GM23338 (cell line): ENCODE data around the gene SLC25A6. TPM values are rescaled to one million over a fixed set of nuclear protein-coding genes. Genes with fewer than 3 reads are reported as not detected.
A peak's percentile ranks its signal among the peaks of the same experiment; 100 is the strongest.

Experiments
- ATAC-seq: fragments of 200-7000 bp; cut with Tn5 transposase; 3 replicates; pipeline ENCODE4 v1.9.1; 2020
- DNase-seq: peaks from one replicate; pipeline ENCODE4 v3.0.0-alpha.2; 2015; ENCODE audit warnings: low spot score
- H2AFZ ChIP-seq: fragments of 200-600 bp; sonication (generic); 2 replicates; pipeline ENCODE4 v1.8.0; 2016; ENCODE audit warnings: antibody characterized with exemption, mild to moderate bottlenecking, moderate library complexity
- H3F3A ChIP-seq: fragments of 200-600 bp; sonication (generic); replicated peaks from 2 replicates; pipeline ENCODE4 v1.8.0; 2017; ENCODE audit warnings: antibody characterized with exemption, mixed run types, low read depth
- H3K27ac ChIP-seq: fragments of 200-600 bp; sonication (generic); 2 replicates; pipeline ENCODE4 v1.6.1; 2016; ENCODE audit warnings: low read depth
- H3K27me3 ChIP-seq: fragments of 200-600 bp; sonication (generic); 2 replicates; pipeline ENCODE4 v1.8.0; 2016; ENCODE audit warnings: mild to moderate bottlenecking, mixed run types, moderate library complexity; ENCODE audit not compliant: insufficient read depth
- H3K36me3 ChIP-seq: fragments of 200-600 bp; sonication (generic); 2 replicates; pipeline ENCODE4 v1.8.0; 2016; ENCODE audit warnings: mild to moderate bottlenecking; ENCODE audit not compliant: insufficient read depth
- H3K4me1 ChIP-seq: fragments of 200-600 bp; sonication (generic); 2 replicates; pipeline ENCODE4 v1.8.0; 2016; ENCODE audit warnings: mild to moderate bottlenecking, moderate library complexity; ENCODE audit not compliant: insufficient read depth
- H3K4me2 ChIP-seq: fragments of 200-600 bp; sonication (generic); 2 replicates; pipeline ENCODE4 v1.7.1; 2017; ENCODE audit warnings: mixed run types
- H3K4me3 ChIP-seq: fragments of 200-600 bp; sonication (generic); 2 replicates; pipeline ENCODE4 v1.6.1; 2016; ENCODE audit warnings: mixed run types
- H3K79me2 ChIP-seq: fragments of 200-600 bp; sonication (generic); replicated peaks from 2 replicates; pipeline ENCODE4 v1.8.0; 2017; ENCODE audit warnings: mild to moderate bottlenecking; ENCODE audit not compliant: insufficient read depth
- H3K9me2 ChIP-seq: fragments of 200-600 bp; sonication (generic); 2 replicates; pipeline ENCODE4 v1.8.0; 2017; ENCODE audit not compliant: insufficient read depth
- H4K20me1 ChIP-seq: fragments of 200-600 bp; sonication (generic); replicated peaks from 2 replicates; pipeline ENCODE4 v1.8.0; 2017; ENCODE audit warnings: mild to moderate bottlenecking; ENCODE audit not compliant: insufficient read depth
- H3K27ac Mint-ChIP-seq: 2 replicates; pipeline ENCODE4 v1.8.0; 2020; ENCODE audit warnings: inconsistent platforms, mild to moderate bottlenecking, moderate library complexity, mixed read lengths
- H3K27me3 Mint-ChIP-seq: 3 replicates; pipeline ENCODE4 v1.8.0; 2022; ENCODE audit warnings: low read depth, mild to moderate bottlenecking, moderate library complexity, mixed read lengths, inconsistent platforms; ENCODE audit not compliant: insufficient read depth, poor library complexity
- H3K36me3 Mint-ChIP-seq: 3 replicates; pipeline ENCODE4 v1.8.0; 2021; ENCODE audit warnings: low read depth, mild to moderate bottlenecking, inconsistent platforms, moderate library complexity, mixed read lengths
- H3K4me1 Mint-ChIP-seq: 3 replicates; pipeline ENCODE4 v1.8.0; 2020; ENCODE audit warnings: mild to moderate bottlenecking, inconsistent platforms, mixed read lengths
- H3K4me3 Mint-ChIP-seq: 3 replicates; pipeline ENCODE4 v1.8.0; 2021; ENCODE audit warnings: moderate library complexity, mild to moderate bottlenecking, inconsistent platforms, mixed read lengths
- H3K9me3 Mint-ChIP-seq: 3 replicates; pipeline ENCODE4 v1.8.0; 2020; ENCODE audit warnings: moderate library complexity, mild to moderate bottlenecking, inconsistent platforms, mixed read lengths
- CREB1 ChIP-seq: fragments of 250-450 bp; sonication (Bioruptor Pico); IDR thresholded peaks from 2 replicates; pipeline ENCODE4 v1.5.0; 2020; ENCODE audit warnings: low read depth, mild to moderate bottlenecking, moderate library complexity
- EZH2 ChIP-seq: fragments of 200-600 bp; sonication (generic); IDR thresholded peaks from one replicate; pipeline ENCODE4 v1.8.0; 2017; ENCODE audit warnings: antibody characterized with exemption, mild to moderate bottlenecking, low read depth; ENCODE audit not compliant: unreplicated experiment
- EZH2phosphoT487 ChIP-seq: fragments of 200-600 bp; sonication (generic); IDR thresholded peaks from one replicate; pipeline ENCODE4 v1.8.1; 2018; ENCODE audit warnings: antibody characterized with exemption; ENCODE audit not compliant: unreplicated experiment
- JUNB ChIP-seq: IDR thresholded peaks from one replicate; pipeline ENCODE4 v1.6.1; 2016; ENCODE audit warnings: antibody characterized with exemption; ENCODE audit not compliant: unreplicated experiment
- NANOG ChIP-seq: IDR thresholded peaks from 2 replicates; pipeline ENCODE4 v1.6.1; 2016; ENCODE audit warnings: antibody characterized with exemption, borderline replicate concordance
- POLR2AphosphoS5 ChIP-seq: IDR thresholded peaks from 2 replicates; pipeline ENCODE4 v1.6.1; 2016; ENCODE audit warnings: antibody characterized with exemption, low read depth
- ZNF114 ChIP-seq: fragments of 250-450 bp; sonication (Bioruptor Pico); IDR thresholded peaks from 2 replicates; pipeline ENCODE4 v1.5.0; 2020; ENCODE audit warnings: mild to moderate bottlenecking, moderate library complexity
- ZNF331 ChIP-seq: fragments of 250-450 bp; sonication (Bioruptor Pico); IDR thresholded peaks from 2 replicates; pipeline ENCODE4 v1.5.0; 2020; ENCODE audit warnings: low read depth, mild to moderate bottlenecking, moderate library complexity
- polyA plus RNA-seq: library from polyadenylated mRNA; unstranded; fragments of >200 nt; fragmentation: Nextera tagmentation; extraction: Ambion mirVana; gene quantifications from 2 replicates; pipeline ENCODE4 v1.2.1, GENCODE V29; 2016
- total RNA-seq: library from RNA; depleted of rRNA; stranded (reverse); fragments of >200 nt; shearing (Covaris generic); gene quantifications from 2 replicates; pipeline ENCODE4 v1.2.3, GENCODE V29; 2014
- TF ChIP-seq, protein P1 (sequence below): IDR thresholded peaks from one replicate; pipeline ENCODE4 v1.6.1; 2018; ENCODE audit warnings: antibody characterized with exemption; ENCODE audit not compliant: unreplicated experiment
- TF ChIP-seq, protein P2 (sequence below): fragments of 250-450 bp; sonication (Bioruptor Pico); IDR thresholded peaks from 2 replicates; pipeline ENCODE4 v1.5.0; 2020; ENCODE audit warnings: mild to moderate bottlenecking, moderate library complexity

SLC25A6 gene
- total and polyA plus RNA-seq, 2 experiments from 2014 or later, result 358 to 486 TPM

DNA sequence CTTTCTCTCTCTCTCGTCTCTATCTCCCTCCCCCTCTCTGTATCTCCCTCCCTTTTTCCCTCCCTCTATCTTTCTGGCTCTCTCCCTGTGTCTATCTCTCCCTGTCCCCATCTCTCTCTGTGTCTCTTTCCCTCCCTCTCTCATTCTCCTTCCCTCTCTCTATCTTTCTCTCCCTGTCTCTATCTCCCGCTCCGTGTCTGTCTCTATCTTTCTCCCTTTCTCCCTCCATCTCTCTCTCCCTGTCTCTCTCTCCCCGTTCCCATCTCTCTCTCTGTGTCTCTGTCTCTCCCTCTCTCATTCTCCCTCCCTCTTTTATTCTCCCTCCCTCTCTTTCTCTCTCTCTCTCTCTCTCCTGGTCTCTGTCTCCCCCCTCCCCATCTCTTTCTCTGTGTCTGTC is 32.4 kb downstream of the SLC25A6 start:
- Histone ChIP-seq H3K79me2 (no peaks in the 10 kb centered on the region), H3K4me1 (peaks cover 8% of the 10 kb centered on the region), H4K20me1 (no peaks in the 10 kb centered on the region), H3K36me3 (0 out of 2 replicates have a peak, but pooled peaks cover 10% of the 10 kb centered on the region), H3K27ac (no peak overlapping the region), H3K9me2 (no peaks in the 10 kb centered on the region), H2AFZ (no peak overlapping the region), H3F3A (peaks cover 4% of the 10 kb centered on the region; the same call in 1 of the 2 replicates), H3K4me2 (no peak overlapping the region), H3K27me3 (no peaks in the 10 kb centered on the region), H3K4me3 (no peak overlapping the region)
- Mint-ChIP-seq H3K4me3 (no peak overlapping the region), H3K27ac (no peak overlapping the region), H3K4me1 (peaks cover 9% of the 10 kb centered on the region; the same call in 2 of the 3 replicates), H3K9me3 (peaks cover 42% of the 10 kb centered on the region), H3K27me3 (peaks cover 7% of the 10 kb centered on the region), H3K36me3 (peaks cover 55% of the 10 kb centered on the region)
- TF ChIP-seq POLR2AphosphoS5, result no peak
- no peak for TF ChIP-seq CREB1 (CRISPR knock-in tag)
- no peak for TF ChIP-seq NANOG
- no peak for TF ChIP-seq ZNF331 (CRISPR knock-in tag)
- no peak for TF ChIP-seq ZNF114 (CRISPR knock-in tag)
- TF ChIP-seq EZH2phosphoT487, result no peak
- TF ChIP-seq JUNB, result no peak
- no peak for TF ChIP-seq EZH2
- TF ChIP-seq, protein P1, sequence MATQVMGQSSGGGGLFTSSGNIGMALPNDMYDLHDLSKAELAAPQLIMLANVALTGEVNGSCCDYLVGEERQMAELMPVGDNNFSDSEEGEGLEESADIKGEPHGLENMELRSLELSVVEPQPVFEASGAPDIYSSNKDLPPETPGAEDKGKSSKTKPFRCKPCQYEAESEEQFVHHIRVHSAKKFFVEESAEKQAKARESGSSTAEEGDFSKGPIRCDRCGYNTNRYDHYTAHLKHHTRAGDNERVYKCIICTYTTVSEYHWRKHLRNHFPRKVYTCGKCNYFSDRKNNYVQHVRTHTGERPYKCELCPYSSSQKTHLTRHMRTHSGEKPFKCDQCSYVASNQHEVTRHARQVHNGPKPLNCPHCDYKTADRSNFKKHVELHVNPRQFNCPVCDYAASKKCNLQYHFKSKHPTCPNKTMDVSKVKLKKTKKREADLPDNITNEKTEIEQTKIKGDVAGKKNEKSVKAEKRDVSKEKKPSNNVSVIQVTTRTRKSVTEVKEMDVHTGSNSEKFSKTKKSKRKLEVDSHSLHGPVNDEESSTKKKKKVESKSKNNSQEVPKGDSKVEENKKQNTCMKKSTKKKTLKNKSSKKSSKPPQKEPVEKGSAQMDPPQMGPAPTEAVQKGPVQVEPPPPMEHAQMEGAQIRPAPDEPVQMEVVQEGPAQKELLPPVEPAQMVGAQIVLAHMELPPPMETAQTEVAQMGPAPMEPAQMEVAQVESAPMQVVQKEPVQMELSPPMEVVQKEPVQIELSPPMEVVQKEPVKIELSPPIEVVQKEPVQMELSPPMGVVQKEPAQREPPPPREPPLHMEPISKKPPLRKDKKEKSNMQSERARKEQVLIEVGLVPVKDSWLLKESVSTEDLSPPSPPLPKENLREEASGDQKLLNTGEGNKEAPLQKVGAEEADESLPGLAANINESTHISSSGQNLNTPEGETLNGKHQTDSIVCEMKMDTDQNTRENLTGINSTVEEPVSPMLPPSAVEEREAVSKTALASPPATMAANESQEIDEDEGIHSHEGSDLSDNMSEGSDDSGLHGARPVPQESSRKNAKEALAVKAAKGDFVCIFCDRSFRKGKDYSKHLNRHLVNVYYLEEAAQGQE, result no peak
- DNase-seq (no peak), ATAC-seq (no peak)

DNA sequence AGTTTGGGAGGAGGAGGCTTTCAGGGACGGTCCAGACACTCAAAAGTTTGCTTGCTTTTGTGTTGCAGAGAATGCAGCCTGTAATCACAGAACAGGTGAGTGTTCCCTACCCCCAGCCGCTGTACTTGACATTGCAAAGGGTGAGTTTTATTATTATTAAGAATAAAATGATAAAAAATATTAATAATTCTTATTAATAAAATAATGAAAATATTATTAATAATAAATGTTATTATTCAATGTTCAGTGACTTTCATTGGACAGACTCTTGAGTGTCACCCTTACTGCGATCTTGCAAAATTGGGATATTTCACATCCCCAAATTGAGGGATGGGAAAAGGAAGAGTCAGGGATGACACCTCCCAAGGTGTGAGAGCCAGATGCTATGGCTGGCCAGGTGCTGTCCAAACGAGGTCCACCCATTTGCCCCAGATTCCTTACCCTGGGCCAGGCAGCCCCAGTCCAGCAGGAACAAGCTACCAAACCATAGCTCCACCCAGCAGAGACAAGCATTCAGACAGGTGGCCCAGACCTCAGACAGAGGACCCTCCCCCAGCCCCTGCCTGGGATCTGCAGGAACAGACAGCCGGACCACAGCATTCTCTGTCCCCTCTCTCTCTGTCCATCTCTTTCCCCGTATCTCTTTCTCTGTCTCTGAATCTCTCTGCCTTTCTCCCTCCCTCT is 33.0 kb downstream of the SLC25A6 start:
- peak; percentile 20; the same call in 2 of the 3 replicates for ATAC-seq
- Mint-ChIP-seq H3K36me3 (peaks cover 59% of the 10 kb centered on the region), H3K27ac (no peak overlapping the region), H3K4me1 (peaks cover 9% of the 10 kb centered on the region; the same call in 2 of the 3 replicates), H3K27me3 (peaks cover 9% of the 10 kb centered on the region), H3K9me3 (peaks cover 46% of the 10 kb centered on the region), H3K4me3 (no peak overlapping the region)
- H3K4me1 ChIP-seq, result peaks cover 8% of the 10 kb centered on the region
- no peak for DNase-seq
- no peaks in the 10 kb centered on the region for H3K79me2 ChIP-seq
- H3K27ac ChIP-seq, result no peak overlapping the region
- H3K4me3 ChIP-seq, result no peak overlapping the region
- H4K20me1 ChIP-seq, result no peaks in the 10 kb centered on the region
- peaks cover 4% of the 10 kb centered on the region; the same call in 1 of the 2 replicates for H3F3A ChIP-seq
- no peaks in the 10 kb centered on the region for H3K27me3 ChIP-seq
- no peaks in the 10 kb centered on the region for H3K9me2 ChIP-seq
- no peak overlapping the region for H2AFZ ChIP-seq
- 0 out of 2 replicates have a peak, but pooled peaks cover 10% of the 10 kb centered on the region for H3K36me3 ChIP-seq
- H3K4me2 ChIP-seq, result no peak overlapping the region
- TF ChIP-seq NANOG (no peak), ZNF114 (CRISPR knock-in tag) (no peak), EZH2phosphoT487 (no peak), POLR2AphosphoS5 (no peak)
- TF ChIP-seq, protein P2, sequence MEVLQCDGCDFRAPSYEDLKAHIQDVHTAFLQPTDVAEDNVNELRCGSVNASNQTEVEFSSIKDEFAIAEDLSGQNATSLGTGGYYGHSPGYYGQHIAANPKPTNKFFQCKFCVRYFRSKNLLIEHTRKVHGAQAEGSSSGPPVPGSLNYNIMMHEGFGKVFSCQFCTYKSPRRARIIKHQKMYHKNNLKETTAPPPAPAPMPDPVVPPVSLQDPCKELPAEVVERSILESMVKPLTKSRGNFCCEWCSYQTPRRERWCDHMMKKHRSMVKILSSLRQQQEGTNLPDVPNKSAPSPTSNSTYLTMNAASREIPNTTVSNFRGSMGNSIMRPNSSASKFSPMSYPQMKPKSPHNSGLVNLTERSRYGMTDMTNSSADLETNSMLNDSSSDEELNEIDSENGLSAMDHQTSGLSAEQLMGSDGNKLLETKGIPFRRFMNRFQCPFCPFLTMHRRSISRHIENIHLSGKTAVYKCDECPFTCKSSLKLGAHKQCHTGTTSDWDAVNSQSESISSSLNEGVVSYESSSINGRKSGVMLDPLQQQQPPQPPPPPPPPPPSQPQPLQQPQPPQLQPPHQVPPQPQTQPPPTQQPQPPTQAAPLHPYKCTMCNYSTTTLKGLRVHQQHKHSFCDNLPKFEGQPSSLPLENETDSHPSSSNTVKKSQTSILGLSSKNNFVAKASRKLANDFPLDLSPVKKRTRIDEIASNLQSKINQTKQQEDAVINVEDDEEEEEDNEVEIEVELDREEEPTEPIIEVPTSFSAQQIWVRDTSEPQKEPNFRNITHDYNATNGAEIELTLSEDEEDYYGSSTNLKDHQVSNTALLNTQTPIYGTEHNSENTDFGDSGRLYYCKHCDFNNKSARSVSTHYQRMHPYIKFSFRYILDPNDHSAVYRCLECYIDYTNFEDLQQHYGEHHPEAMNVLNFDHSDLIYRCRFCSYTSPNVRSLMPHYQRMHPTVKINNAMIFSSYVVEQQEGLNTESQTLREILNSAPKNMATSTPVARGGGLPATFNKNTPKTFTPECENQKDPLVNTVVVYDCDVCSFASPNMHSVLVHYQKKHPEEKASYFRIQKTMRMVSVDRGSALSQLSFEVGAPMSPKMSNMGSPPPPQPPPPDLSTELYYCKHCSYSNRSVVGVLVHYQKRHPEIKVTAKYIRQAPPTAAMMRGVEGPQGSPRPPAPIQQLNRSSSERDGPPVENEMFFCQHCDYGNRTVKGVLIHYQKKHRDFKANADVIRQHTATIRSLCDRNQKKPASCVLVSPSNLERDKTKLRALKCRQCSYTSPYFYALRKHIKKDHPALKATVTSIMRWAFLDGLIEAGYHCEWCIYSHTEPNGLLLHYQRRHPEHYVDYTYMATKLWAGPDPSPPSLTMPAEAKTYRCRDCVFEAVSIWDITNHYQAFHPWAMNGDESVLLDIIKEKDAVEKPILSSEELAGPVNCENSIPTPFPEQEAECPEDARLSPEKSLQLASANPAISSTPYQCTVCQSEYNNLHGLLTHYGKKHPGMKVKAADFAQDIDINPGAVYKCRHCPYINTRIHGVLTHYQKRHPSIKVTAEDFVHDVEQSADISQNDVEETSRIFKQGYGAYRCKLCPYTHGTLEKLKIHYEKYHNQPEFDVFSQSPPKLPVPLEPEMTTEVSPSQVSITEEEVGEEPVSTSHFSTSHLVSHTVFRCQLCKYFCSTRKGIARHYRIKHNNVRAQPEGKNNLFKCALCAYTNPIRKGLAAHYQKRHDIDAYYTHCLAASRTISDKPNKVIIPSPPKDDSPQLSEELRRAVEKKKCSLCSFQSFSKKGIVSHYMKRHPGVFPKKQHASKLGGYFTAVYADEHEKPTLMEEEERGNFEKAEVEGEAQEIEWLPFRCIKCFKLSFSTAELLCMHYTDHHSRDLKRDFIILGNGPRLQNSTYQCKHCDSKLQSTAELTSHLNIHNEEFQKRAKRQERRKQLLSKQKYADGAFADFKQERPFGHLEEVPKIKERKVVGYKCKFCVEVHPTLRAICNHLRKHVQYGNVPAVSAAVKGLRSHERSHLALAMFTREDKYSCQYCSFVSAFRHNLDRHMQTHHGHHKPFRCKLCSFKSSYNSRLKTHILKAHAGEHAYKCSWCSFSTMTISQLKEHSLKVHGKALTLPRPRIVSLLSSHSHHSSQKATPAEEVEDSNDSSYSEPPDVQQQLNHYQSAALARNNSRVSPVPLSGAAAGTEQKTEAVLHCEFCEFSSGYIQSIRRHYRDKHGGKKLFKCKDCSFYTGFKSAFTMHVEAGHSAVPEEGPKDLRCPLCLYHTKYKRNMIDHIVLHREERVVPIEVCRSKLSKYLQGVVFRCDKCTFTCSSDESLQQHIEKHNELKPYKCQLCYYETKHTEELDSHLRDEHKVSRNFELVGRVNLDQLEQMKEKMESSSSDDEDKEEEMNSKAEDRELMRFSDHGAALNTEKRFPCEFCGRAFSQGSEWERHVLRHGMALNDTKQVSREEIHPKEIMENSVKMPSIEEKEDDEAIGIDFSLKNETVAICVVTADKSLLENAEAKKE (CRISPR knock-in tag), result no peak
